Stimulated activated CD8-positive, alpha-beta memory T cell treated with anti-CD3 and anti-CD28 coated beads, Interleukin-15, amount 100 ng/mL, for 1 hour (primary cell): ENCODE data around the gene NCOA6.
"Not testable (repeated sequence)": the region's sequence is repeated elsewhere in the genome, so short reads cannot be mapped to it uniquely, and the experiment has no call there.

Experiments
- DNase-seq: peaks from one replicate; pipeline ENCODE4 v3.0.0-alpha.2; 2020; ENCODE audit warnings: low read depth

NCOA6 gene

GRCh38 chr20:34774886-34775285, 50.6 kb downstream of the NCOA6 start:
- no peak for DNase-seq

DNA sequence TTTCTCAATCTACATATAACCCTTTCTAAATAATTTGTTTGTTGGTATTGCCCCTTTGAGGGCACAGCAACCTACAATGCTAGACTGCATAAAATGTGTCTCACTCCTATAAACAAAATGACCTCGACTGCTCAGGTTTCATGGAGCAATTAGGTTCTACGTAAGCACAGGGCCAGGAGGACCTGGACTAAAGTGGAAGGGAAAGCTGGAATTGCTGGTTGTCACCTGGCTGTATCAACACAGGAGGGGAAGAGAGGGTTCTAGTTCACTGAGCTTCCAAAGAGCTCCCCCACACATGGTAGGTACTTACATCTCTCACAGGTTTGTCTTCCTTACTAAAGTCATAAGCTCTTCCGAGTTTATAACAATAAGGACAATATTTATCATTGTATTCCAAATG, 51.0 kb downstream of the NCOA6 start:
- no peak for DNase-seq

GRCh38 chr20:34773726-34774125, 51.7 kb downstream of the NCOA6 start:
- DNase-seq: no peak

DNA sequence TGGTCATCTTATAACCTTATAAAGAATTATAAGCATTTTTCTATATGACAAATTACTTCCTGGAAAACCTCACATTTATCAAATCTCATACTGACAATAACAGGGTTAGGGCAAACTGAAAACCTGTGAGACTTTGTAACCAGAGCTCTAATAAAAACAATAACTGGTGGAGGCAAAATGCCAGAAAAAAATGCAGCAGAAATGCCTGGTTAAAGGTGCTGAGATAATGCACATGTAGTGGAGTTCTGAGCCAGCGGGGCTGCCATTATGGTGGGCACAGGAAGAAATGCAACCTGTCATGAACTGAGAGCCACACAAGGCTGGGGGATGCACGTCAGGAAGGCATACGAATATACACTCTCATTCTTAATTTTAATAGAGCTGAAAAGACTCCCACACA, 53.0 kb downstream of the NCOA6 start:
- no peak for DNase-seq

DNA sequence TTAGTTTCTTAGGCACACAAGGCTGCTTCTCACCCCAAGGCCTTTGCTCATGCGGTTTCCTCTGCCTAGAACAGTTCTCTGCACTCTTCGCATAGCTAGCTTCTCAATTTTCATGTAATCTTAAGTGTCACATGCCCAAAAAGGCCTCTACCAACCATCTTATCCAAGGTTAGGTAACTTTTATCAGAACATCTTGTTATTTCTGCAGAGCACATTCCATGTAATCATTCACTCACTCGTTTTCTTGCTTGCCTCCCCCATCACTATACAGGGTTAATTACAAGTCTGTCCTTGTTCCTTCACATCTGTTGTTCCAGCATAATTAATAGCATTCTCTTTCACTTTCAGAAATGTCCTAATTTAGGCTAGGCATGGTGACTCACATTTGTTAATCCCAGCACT, 53.8 kb downstream of the NCOA6 start:
- no peak for DNase-seq

- no peak for DNase-seq
Measured at GRCh38 chr20:34768096-34768495, 57.4 kb downstream of the NCOA6 start.

DNA sequence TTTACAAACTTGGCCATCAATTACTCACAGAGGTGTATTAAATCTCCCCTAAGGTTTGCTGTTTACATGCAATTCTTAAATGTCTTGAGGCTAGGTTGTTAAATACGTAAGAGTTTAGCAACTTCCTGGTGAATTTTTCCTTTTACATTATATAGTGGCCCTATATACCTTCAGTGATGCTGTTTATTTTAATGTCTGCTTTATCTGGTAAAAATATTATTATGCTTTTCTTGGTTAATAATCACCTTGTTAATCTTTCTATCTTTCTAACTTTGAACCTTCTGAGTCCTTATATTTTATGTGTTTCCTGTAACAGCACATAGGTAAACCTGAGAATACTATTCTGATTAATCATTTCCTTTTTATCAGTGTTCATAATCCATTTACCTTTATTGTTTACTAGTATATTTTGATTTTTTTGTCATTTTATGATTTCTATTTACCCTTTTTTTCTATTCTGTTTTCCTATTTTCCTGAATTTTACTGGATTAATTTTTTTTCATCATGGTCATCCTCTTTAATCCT, 63.4 kb downstream of the NCOA6 start:
- DNase-seq: no peak

- no peak for DNase-seq
Measured at GRCh38 chr20:34755367-34755766, 70.1 kb downstream of the NCOA6 start.

DNA sequence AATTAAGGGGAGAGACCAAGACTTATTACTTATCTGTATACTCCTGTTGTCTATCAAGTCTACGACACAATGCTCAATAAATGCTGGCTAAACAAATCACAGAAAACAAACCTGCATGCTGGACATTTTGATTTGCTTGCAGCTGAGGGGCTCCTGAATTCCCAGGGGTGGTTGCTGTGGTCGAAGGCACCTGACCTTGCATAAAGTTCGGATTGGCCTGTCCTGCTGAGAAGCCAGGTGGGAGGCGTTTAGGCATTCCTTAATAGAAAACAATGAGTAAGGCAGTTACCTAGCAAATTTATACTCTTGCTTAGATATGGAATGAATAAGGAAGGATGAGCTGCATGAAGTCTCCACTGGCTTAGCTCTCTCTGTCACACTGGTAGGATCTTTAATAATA, 70.8 kb downstream of the NCOA6 start:
- DNase-seq: no peak

- no peak for DNase-seq
Measured at GRCh38 chr20:34753706-34754461, 71.6 kb downstream of the NCOA6 start.

- DNase-seq: no peak
Measured at GRCh38 chr20:34751453-34751852, 74.0 kb downstream of the NCOA6 start.

- DNase-seq: no peak
Measured at GRCh38 chr20:34750484-34750883, 75.0 kb downstream of the NCOA6 start.

GRCh38 chr20:34748709-34749108, 76.7 kb downstream of the NCOA6 start:
- no peak for DNase-seq

- DNase-seq: no peak
Measured at GRCh38 chr20:34747479-34747878, 78.0 kb downstream of the NCOA6 start.

DNA sequence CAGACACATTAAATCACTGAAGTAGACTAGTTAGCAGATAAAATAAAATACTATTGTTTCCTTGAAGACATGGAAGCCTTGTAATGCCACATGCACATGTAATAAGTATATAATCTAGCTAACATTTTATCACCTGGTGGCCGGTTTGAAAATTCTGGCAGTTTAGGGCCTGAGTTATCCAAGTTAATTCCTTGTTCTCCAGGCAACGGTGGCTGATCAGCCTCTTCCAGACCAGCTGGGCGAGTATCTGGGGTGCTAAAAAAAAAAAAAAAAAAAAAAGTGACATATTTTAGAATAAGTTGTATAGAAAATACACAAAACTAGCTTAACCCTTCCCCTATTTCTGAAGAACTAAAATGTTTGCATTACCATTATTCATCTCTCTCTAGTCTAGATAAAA, 78.8 kb downstream of the NCOA6 start:
- no peak for DNase-seq

DNA sequence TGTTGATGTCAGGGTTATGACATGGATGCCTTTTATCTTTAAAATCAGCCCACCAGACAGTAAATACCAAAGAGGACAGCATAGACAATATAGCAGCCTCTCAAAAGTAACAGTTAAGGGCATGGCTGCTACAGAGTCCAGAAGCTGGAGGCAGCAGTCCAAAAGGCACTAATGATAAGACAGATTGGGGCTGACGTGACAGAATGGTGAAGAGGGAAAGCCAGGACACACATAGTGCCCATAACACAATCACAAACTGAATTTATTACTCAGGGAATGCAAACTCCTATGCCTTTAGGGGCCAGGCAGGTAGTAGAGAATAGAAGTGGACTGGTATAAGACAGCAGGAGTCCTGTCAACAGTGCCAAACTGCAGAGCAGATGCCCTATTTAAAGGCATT, 80.6 kb downstream of the NCOA6 start:
- DNase-seq: no peak

DNA sequence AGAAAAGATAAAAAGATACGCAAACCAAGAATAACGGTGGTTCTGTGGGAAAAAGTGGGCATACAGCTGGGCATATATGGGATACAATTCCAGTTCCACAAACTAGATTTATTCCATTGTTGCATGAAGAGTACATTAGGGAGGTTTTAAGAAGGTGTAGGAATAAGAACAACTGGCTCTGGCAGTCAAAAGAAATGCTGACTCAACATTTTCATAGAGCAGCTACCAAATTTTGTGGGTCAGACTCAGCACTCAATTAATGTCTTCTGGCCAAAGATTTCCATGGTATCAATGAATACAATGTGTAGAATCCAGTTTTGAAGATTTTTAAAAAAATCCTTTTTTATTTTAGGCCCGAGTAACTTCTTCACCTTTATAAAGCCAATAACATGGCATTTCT, 81.1 kb downstream of the NCOA6 start:
- DNase-seq: no peak

DNA sequence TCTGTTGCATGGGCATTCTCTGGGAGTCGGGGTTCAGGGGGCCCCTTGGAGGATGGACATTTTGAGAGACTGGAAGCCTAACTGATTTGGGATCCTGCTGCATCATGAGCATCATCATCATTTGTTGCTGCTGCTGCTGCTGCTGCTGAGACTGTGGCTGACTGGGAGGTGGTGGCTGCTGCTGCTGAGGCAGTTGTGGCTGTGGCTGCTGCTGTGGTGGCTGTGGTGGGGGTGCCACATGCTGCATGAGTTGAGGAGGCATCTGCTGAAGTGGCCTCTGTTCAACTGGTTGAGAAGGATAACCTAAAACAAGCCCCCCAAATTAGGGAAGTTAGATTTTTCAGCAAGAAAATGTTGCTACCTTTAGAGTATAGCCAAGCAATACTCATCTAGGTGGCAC, 82.4 kb downstream of the NCOA6 start:
- DNase-seq: no peak

DNA sequence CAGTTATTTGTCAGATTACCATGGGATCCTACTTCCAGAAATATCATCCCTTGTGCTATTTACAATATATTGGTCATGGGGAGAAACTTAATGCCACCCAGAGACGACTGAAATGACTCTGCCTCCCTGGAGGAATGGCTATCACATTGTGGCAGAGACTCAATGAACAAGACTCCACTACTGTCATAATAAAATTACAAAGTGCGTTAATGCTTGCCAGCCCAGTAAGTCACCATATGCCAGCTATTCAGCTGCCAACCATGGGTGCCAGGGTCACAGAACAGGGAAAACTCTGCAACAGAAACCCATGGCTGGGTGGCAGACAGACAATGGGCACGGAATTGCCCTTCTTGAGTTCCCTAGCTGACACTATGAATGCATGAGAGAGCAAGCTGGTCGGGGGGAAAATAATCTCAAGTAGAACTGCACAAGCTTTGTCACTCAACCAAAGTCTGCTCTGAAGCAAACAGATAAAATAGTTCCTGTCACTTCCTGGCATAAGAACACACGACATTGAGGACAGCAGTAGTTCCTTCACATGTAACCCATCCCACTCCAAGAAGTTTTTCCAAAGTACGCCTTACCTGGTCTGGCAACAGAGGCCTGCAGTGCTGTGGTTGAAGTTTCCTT, 89.2 kb downstream of the NCOA6 start:
- DNase-seq: no peak

DNA sequence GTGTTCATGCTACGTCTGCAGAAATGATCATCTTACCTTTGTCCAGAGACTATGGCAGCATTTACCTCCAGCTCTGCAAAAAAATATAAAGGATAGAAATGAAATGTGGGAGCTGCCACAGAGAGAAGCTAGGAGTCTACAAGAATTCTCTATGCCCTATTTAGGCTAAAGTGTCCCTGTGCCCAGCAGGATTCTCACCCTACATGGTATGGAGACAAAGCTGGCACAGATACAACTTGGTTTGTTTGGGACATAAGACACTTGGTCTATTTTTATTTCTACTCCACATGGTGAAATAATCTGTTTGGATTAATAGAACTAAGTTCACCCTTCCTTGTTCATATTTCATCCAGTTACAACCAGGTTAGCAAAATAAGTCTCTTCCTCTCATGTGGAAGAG, 92.9 kb downstream of the NCOA6 start:
- no peak for DNase-seq

- no peak for DNase-seq
Measured at GRCh38 chr20:34729416-34729815, 96.0 kb downstream of the NCOA6 start.

DNA sequence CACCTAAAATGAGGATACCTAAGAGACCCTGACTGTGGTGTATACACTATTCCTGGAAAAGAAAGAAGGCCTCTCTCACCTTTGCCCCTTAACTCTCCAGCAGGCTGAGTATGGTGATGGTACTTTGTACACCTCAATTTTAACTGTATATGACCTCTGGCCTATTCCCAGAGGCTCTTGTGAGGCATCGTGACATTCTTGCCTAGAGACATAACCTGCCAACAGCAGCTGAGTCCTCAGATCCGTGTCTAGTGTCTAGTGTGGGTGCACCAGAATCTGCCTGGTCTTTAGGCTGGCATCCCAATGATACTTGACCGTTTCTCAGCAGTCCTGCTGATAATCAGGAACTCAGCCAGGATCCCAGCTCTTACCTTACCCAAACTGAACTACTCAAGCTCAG, 101.3 kb downstream of the NCOA6 start:
- no peak for DNase-seq

- not testable (repeated sequence) for DNase-seq
Measured at GRCh38 chr20:34722560-34722959, 102.9 kb downstream of the NCOA6 start.

- no peak for DNase-seq
Measured at GRCh38 chr20:34720266-34720665, 105.2 kb downstream of the NCOA6 start.
